PC-3 (cell line): ENCODE measurements around the gene ANO7. TPM values are rescaled to one million over a fixed set of nuclear protein-coding genes. Genes with fewer than 3 reads are reported as not detected.
A peak's percentile ranks its signal among the peaks of the same experiment; 100 is the strongest.

Source experiments
- ATAC-seq: fragments of 200-7000 bp; cut with Tn5 transposase; 2 replicates; pipeline ENCODE4 v1.9.1; 2020; ENCODE audit warnings: mild to moderate bottlenecking, moderate library complexity
- BruUV-seq: library from RNA; stranded (reverse); fragments of 400-500 nt; replicated peaks from 2 replicates; lab custom pipeline; 2021; lab: Mats Ljungman, UMichigan
- CTCF ChIA-PET: fragments of 300-600 bp; sonication (Branson Sonifier 250); formaldehyde crosslinking; loops from one replicate; lab custom pipeline; 2022; ENCODE audit warnings: antibody characterized with exemption; lab: Charles Lee
- POLR2A ChIA-PET: fragments of 300-600 bp; sonication (Branson Sonifier 250); formaldehyde crosslinking; loops from one replicate; lab custom pipeline; 2022; ENCODE audit warnings: antibody characterized with exemption; ENCODE audit not compliant: unreplicated experiment; lab: Charles Lee
- DNase-seq: peaks from one replicate; pipeline ENCODE4 v3.0.0-alpha.2; 2015
- H2AFZ ChIP-seq: fragments of 300-600 bp; sonication (generic); 2 replicates; pipeline ENCODE4 v1.6.0; 2016; ENCODE audit warnings: antibody characterized with exemption, low read length
- H3F3A ChIP-seq: fragments of 300-600 bp; sonication (generic); one replicate; pipeline ENCODE4 v1.6.0; 2017; ENCODE audit warnings: antibody characterized with exemption, low read length, control low read depth, mild to moderate bottlenecking; ENCODE audit not compliant: unreplicated experiment
- H3K27ac ChIP-seq: fragments of 300-600 bp; sonication (generic); 2 replicates; pipeline ENCODE4 v1.5.1; 2016; ENCODE audit warnings: mild to moderate bottlenecking, low read length
- H3K27me3 ChIP-seq: fragments of 300-600 bp; sonication (generic); 2 replicates; pipeline ENCODE4 v1.6.1; 2016; ENCODE audit warnings: low read length, mixed read lengths
- H3K36me3 ChIP-seq: fragments of 300-600 bp; sonication (generic); 2 replicates; pipeline ENCODE4 v1.6.1; 2016; ENCODE audit warnings: low read depth, mixed run types, low read length, mixed read lengths
- H3K4me1 ChIP-seq: fragments of 300-600 bp; sonication (generic); 2 replicates; pipeline ENCODE4 v1.5.1; 2016; ENCODE audit warnings: low read length; ENCODE audit not compliant: insufficient read depth
- H3K4me2 ChIP-seq: fragments of 300-600 bp; sonication (generic); 2 replicates; pipeline ENCODE4 v1.6.0; 2016; ENCODE audit warnings: low read length
- H3K4me3 ChIP-seq: fragments of 300-600 bp; sonication (generic); 2 replicates; pipeline ENCODE4 v1.5.1; 2016; ENCODE audit warnings: mild to moderate bottlenecking, low read length, mixed read lengths
- H3K79me2 ChIP-seq: fragments of 300-600 bp; sonication (generic); 2 replicates; pipeline ENCODE4 v1.6.1; 2017; ENCODE audit warnings: low read length, mixed read lengths
- H3K9ac ChIP-seq: fragments of 300-600 bp; sonication (generic); 2 replicates; pipeline ENCODE4 v1.6.0; 2016; ENCODE audit warnings: mild to moderate bottlenecking, low read length
- H3K9me2 ChIP-seq: fragments of 300-600 bp; sonication (generic); replicated peaks from 2 replicates; pipeline ENCODE4 v1.6.1; 2016; ENCODE audit warnings: mixed run types, low read length, mixed read lengths
- H3K9me3 ChIP-seq: fragments of 300-600 bp; sonication (generic); 2 replicates; pipeline ENCODE4 v1.6.1; 2016; ENCODE audit warnings: low read length, mixed read lengths
- H4K20me1 ChIP-seq: fragments of 300-600 bp; sonication (generic); 2 replicates; pipeline ENCODE4 v1.6.1; 2016; ENCODE audit warnings: low read length, mixed read lengths
- EZH2 ChIP-seq: fragments of 300-600 bp; sonication (generic); IDR thresholded peaks from one replicate; pipeline ENCODE4 v1.6.1; 2017; ENCODE audit warnings: antibody characterized with exemption, mild to moderate bottlenecking, low read length; ENCODE audit not compliant: unreplicated experiment
- EZH2phosphoT487 ChIP-seq: fragments of 300-600 bp; sonication (generic); IDR thresholded peaks from 2 replicates; pipeline ENCODE4 v1.6.1; 2018; ENCODE audit warnings: mild to moderate bottlenecking, antibody characterized with exemption, low read length, borderline replicate concordance
- intact Hi-C: fragments of 100-400 bp; cut with micrococcal nuclease; formaldehyde crosslinking; loops from 2 replicates; pipeline ENCODE4 v1.9.0; 2023
- total RNA-seq: library from RNA; depleted of rRNA; stranded (reverse); fragments of >200 nt; gene quantifications from 2 replicates; pipeline ENCODE4 v1.2.3, GENCODE V29; 2014
- TF ChIP-seq, protein P1 (sequence below): fragments of 300-600 bp; sonication (generic); conservative IDR thresholded peaks from 2 replicates; pipeline ENCODE4 v1.5.1; 2017; ENCODE audit warnings: antibody characterized with exemption, low read depth, mild to moderate bottlenecking, low read length

Gene ANO7
- total RNA-seq, 1 experiment from 2014 or later: 2.6 TPM

DNA sequence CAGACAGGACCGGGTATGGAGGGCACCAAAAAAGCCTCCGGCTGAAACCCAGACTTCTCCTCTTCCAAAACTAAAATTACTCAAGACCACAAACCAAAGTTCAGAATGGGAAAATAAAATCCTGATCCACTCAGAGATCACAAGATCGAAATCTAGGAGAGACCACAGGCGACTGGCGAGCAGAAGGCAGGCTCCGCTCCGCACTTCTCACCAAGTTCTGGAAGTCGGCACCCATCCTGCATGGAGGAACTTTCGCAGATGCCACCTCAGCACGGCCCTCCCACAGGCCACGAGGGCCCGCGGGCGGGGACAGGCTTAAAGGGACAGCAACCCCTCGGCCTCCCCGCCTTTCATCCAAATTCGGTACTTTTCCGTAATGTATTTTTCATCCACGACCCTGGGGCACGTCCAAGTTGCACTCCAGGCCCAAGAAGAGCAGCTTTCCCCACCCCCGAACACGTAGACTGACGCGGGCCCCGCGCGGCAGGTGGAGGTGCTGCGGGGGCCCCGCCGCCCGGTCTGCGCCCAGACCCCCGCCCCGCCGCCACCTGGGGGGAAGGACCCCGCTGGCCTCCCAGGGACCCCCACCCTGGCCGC, 83.3 kb downstream of the ANO7 start:
- peak overlapping the region; percentile 95 for H3K4me2 ChIP-seq
- peaks cover 40% of the 10 kb centered on the region for H4K20me1 ChIP-seq
- peaks cover 20% of the 10 kb centered on the region for H3K36me3 ChIP-seq
- DNase-seq: peak; percentile 77
- H3F3A ChIP-seq: no peaks in the 10 kb centered on the region
- peaks cover 25% of the 10 kb centered on the region for H3K4me1 ChIP-seq
- TF ChIP-seq EZH2phosphoT487 (no peak), EZH2 (no peak)
- TF ChIP-seq, protein P1, sequence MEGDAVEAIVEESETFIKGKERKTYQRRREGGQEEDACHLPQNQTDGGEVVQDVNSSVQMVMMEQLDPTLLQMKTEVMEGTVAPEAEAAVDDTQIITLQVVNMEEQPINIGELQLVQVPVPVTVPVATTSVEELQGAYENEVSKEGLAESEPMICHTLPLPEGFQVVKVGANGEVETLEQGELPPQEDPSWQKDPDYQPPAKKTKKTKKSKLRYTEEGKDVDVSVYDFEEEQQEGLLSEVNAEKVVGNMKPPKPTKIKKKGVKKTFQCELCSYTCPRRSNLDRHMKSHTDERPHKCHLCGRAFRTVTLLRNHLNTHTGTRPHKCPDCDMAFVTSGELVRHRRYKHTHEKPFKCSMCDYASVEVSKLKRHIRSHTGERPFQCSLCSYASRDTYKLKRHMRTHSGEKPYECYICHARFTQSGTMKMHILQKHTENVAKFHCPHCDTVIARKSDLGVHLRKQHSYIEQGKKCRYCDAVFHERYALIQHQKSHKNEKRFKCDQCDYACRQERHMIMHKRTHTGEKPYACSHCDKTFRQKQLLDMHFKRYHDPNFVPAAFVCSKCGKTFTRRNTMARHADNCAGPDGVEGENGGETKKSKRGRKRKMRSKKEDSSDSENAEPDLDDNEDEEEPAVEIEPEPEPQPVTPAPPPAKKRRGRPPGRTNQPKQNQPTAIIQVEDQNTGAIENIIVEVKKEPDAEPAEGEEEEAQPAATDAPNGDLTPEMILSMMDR: no peak
- H3K27ac ChIP-seq: peak overlapping the region; percentile 49
- H3K27me3 ChIP-seq: no peaks in the 10 kb centered on the region
- intact Hi-C loops: loop anchor here (2.0 kb wide), 1 partner anchor 43 kb away; the partner anchor contains the start of genes HDLBP and SEPTIN2
- no TSS peak for BruUV-seq
- peak; percentile 79 for ATAC-seq
- peak overlapping the region; percentile 83 for H3K4me3 ChIP-seq
- ChIA-PET POLR2A (interaction anchor here (0.6 kb wide), 1 partner anchor 44 kb away, joined by 5 read pairs; the partner anchor contains the start of genes HDLBP and SEPTIN2), CTCF (no interaction called here)
- peak overlapping the region; percentile 63 for H2AFZ ChIP-seq
- peak overlapping the region; percentile 87 for H3K9ac ChIP-seq
- no peaks in the 10 kb centered on the region for H3K9me3 ChIP-seq
- peaks cover 91% of the 10 kb centered on the region for H3K79me2 ChIP-seq
- H3K9me2 ChIP-seq: no peaks in the 10 kb centered on the region

DNA sequence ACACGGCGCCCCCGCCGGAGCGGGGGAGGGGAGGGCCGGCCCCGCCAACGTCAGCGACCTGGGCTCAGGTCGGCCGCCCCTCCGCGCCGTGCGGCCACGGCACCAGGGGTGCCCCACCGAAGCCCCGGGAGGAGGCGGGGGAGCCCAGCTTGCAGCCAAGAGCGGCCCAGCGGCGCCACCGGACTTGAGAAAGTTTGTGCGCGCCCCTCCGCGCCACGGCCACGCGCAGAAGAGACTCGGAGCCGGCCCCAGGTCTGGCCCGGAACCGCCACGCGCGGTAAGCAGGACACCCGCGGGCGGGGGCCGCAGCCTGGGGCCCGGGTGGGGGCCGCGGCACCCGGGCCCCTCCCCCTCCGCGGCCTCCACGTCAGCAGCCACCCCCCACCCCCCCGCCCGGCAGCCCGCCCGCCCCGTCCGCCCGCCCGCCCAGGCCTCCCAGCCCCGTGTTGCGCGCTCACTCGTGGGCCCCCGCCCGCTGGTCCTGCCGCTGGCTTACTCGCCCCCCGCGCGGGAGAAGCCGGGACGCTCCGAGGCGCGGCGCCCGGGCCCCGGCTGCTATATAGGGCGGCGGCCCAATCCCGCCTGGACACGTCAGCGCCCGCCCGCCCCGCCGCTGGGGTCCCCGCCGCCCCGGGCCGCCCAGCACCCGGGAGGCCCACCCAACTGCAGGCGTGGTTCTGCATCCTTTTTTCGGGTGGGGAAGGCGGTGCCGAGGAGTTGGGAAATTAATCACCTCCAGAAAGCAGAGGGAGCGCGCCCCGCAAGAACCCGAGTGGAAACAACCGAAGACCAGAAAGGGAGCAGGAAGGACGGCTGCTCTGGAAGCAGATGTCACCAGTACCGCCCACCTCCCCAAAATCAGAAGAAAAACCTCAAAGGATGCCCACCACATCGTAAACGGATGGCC, 84.1 kb downstream of the ANO7 start:
- Histone ChIP-seq H3K79me2 (peaks cover 94% of the 10 kb centered on the region), H3K27ac (peak overlapping the region; percentile 49), H3K4me3 (peak overlapping the region; percentile 83), H2AFZ (peak overlapping the region; percentile 63), H3K36me3 (peaks cover 13% of the 10 kb centered on the region; the same call in 1 of the 2 replicates), H3K9ac (peak overlapping the region; percentile 87), H3K4me2 (peak overlapping the region; percentile 95), H3K9me2 (no peaks in the 10 kb centered on the region), H4K20me1 (peaks cover 36% of the 10 kb centered on the region), H3K9me3 (no peaks in the 10 kb centered on the region), H3F3A (no peaks in the 10 kb centered on the region), H3K4me1 (peaks cover 25% of the 10 kb centered on the region), H3K27me3 (no peaks in the 10 kb centered on the region)
- BruUV-seq: no TSS peak
- TF ChIP-seq, protein P1: no peak
- no peak for TF ChIP-seq EZH2
- TF ChIP-seq EZH2phosphoT487: no peak
- ATAC-seq (peak; percentile 70), DNase-seq (peak; percentile 27)
- intact Hi-C loops: loop anchor here (2.0 kb wide), 1 partner anchor 42 kb away; the partner anchor contains the start of genes HDLBP and SEPTIN2
- CTCF ChIA-PET: no interaction called here
- POLR2A ChIA-PET: no interaction called here
